CD4-positive, alpha-beta T cell (primary cell): ENCODE measurements around the gene SUGP2. TPM values are rescaled to one million over a fixed set of nuclear protein-coding genes. Genes with fewer than 3 reads are reported as not detected.
A peak's percentile ranks its signal among the peaks of the same experiment; 100 is the strongest.

Source experiments
- ATAC-seq: fragments of 200-7000 bp; cut with Tn5 transposase; one replicate; pipeline ENCODE4 v1.10.0; 2022; ENCODE audit warnings: mild to moderate bottlenecking; ENCODE audit not compliant: poor library complexity
- CTCF ChIA-PET: fragments of 350-600 bp; sonication (Branson Sonifier 250); formaldehyde crosslinking; loops from one replicate; lab custom pipeline; 2021; ENCODE audit warnings: antibody characterized with exemption, inconsistent platforms; lab: Charles Lee
- POLR2A ChIA-PET: fragments of 350-600 bp; sonication (Branson Sonifier 250); formaldehyde crosslinking; loops from one replicate; lab custom pipeline; 2021; ENCODE audit warnings: antibody characterized with exemption, inconsistent platforms; lab: Charles Lee
- DNase-seq, 14 experiments: peaks; one replicate each; pipeline ENCODE4 v3.0.0-alpha.2; 2013 to 2020; ENCODE audit warnings: mixed read lengths in 2 of 14
- H3K27ac ChIP-seq, 2 donors: one replicate each; pipeline versions ENCODE4 v1.5.1 to v1.7.0; 2013; ENCODE audit warnings: low read length in 2 of 2, low read depth in 1 of 2, mild to moderate bottlenecking in 1 of 2
- H3K27me3 ChIP-seq, 2 experiments: 1 replicate in 1 of 2; 2 replicates in 1 of 2; pipeline versions ENCODE4 v1.6.1 to v1.7.0; 2013; ENCODE audit warnings: low read length in 2 of 2, control low read depth in 1 of 2, mild to moderate bottlenecking in 1 of 2, moderate library complexity in 1 of 2; ENCODE audit not compliant: insufficient read depth in 2 of 2, control insufficient read depth in 1 of 2
- H3K36me3 ChIP-seq: one replicate; pipeline ENCODE4 v1.6.1; 2013; ENCODE audit warnings: low read length, control low read depth; ENCODE audit not compliant: insufficient read depth
- H3K4me1 ChIP-seq: one replicate; pipeline ENCODE4 v1.6.1; 2013; ENCODE audit warnings: low read length, control low read depth; ENCODE audit not compliant: insufficient read depth
- H3K4me3 ChIP-seq: one replicate; pipeline ENCODE4 v1.5.1; 2013; ENCODE audit warnings: mild to moderate bottlenecking, low read length, moderate library complexity
- H3K9me3 ChIP-seq, 2 experiments: 1 replicate in 1 of 2; 2 replicates in 1 of 2; pipeline versions ENCODE4 v1.6.1 to v1.7.0; 2013; ENCODE audit warnings: low read length in 2 of 2, mild to moderate bottlenecking in 2 of 2, control low read depth in 1 of 2, moderate library complexity in 1 of 2; ENCODE audit not compliant: control insufficient read depth in 1 of 2, insufficient read depth in 1 of 2
- H3K27ac Mint-ChIP-seq: one replicate; pipeline ENCODE4 v1.8.0; 2020; ENCODE audit warnings: mixed read lengths
- H3K27me3 Mint-ChIP-seq: one replicate; pipeline ENCODE4 v1.8.0; 2021; ENCODE audit warnings: mixed read lengths
- H3K36me3 Mint-ChIP-seq: one replicate; pipeline ENCODE4 v1.8.0; 2021; ENCODE audit warnings: low read depth, mixed read lengths
- H3K4me1 Mint-ChIP-seq: one replicate; pipeline ENCODE4 v1.8.0; 2021; ENCODE audit warnings: low read depth, mixed read lengths
- H3K4me3 Mint-ChIP-seq: one replicate; pipeline ENCODE4 v1.8.0; 2020; ENCODE audit warnings: mild to moderate bottlenecking, mixed read lengths
- H3K9me3 Mint-ChIP-seq: one replicate; pipeline ENCODE4 v1.8.0; 2020; ENCODE audit warnings: mixed read lengths
- CTCF ChIP-seq: fragments of 200-600 bp; IDR thresholded peaks from one replicate; pipeline ENCODE4 v1.8.0; 2022; ENCODE audit warnings: antibody characterized with exemption, mild to moderate bottlenecking
- intact Hi-C, 2 experiments: fragments of 100-400 bp; cut with DNase I in 1 of 2; cut with micrococcal nuclease in 1 of 2; formaldehyde crosslinking; loops; one replicate each; pipeline versions ENCODE4 v1.15.1 to v1.9.0; 2023 to 2025; cut with DNase I, micrococcal nuclease
- total RNA-seq, 174 experiments: library from RNA in 2 of 174; stranded (reverse) in 2 of 174; gene quantifications; one replicate each; pipeline ENCODE4 v1.2.3 and lab custom pipeline; 2021 to 2026

SUGP2 gene
- total RNA-seq, 2 experiments from 2014 or later = 106 to 110 TPM

- TF ChIP-seq CTCF = no peak
- Histone ChIP-seq H3K9me3 (peaks cover 0 to 7% of the 10 kb centered on the region in 2 experiments), H3K36me3 (no peaks in the 10 kb centered on the region), H3K4me3 (no peak overlapping the region), H3K27ac (no peak overlapping the region), H3K27me3 (no peaks in the 10 kb centered on the region), H3K4me1 (peaks cover 23% of the 10 kb centered on the region)
- no peaks in the 10 kb centered on the region for H3K9me3 Mint-ChIP-seq
- DNase-seq (no peak), ATAC-seq (no peak)
- no peaks in the 10 kb centered on the region for H3K36me3 Mint-ChIP-seq
- no peak overlapping the region for H3K4me3 Mint-ChIP-seq
- POLR2A ChIA-PET = no interaction called here
- CTCF ChIA-PET = no interaction called here
- H3K27me3 Mint-ChIP-seq = peaks cover 11% of the 10 kb centered on the region
- no peaks in the 10 kb centered on the region for H3K4me1 Mint-ChIP-seq
- intact Hi-C loops = no loop called here
- H3K27ac Mint-ChIP-seq = no peak overlapping the region
These were observed 85.0 kb downstream of the SUGP2 start for GRCh38 chr19:18948075-18948975.

- POLR2A ChIA-PET = no interaction called here
- H3K4me1 ChIP-seq = peaks cover 23% of the 10 kb centered on the region
- ATAC-seq = no peak
- Mint-ChIP-seq H3K4me1 (no peaks in the 10 kb centered on the region), H3K27ac (no peak overlapping the region), H3K27me3 (peaks cover 23% of the 10 kb centered on the region), H3K36me3 (no peaks in the 10 kb centered on the region), H3K9me3 (no peaks in the 10 kb centered on the region), H3K4me3 (no peak overlapping the region)
- H3K9me3 ChIP-seq = peaks cover 0 to 7% of the 10 kb centered on the region in 2 experiments
- intact Hi-C loops = no loop called here
- CTCF ChIA-PET = no interaction called here
- peaks cover 2 to 3% of the 10 kb centered on the region in 2 experiments for H3K27me3 ChIP-seq
- DNase-seq = peak in 1 of 14 experiments; percentile 15
- no peak for TF ChIP-seq CTCF
- no peak overlapping the region for H3K4me3 ChIP-seq
- no peak overlapping the region for H3K27ac ChIP-seq
- no peaks in the 10 kb centered on the region for H3K36me3 ChIP-seq
These were observed 86.4 kb downstream of the SUGP2 start for GRCh38 chr19:18946918-18947317.

GRCh38 chr19:18946335-18946734, 87.0 kb downstream of the SUGP2 start:
- Mint-ChIP-seq H3K4me3 (no peak overlapping the region), H3K9me3 (no peaks in the 10 kb centered on the region), H3K27ac (no peak overlapping the region), H3K36me3 (no peaks in the 10 kb centered on the region), H3K4me1 (no peaks in the 10 kb centered on the region), H3K27me3 (peaks cover 28% of the 10 kb centered on the region)
- ChIA-PET CTCF (no interaction called here), POLR2A (no interaction called here)
- H3K4me1 ChIP-seq = peaks cover 28% of the 10 kb centered on the region
- peaks cover 0 to 7% of the 10 kb centered on the region in 2 experiments for H3K9me3 ChIP-seq
- H3K36me3 ChIP-seq = no peaks in the 10 kb centered on the region
- no peak overlapping the region for H3K4me3 ChIP-seq
- H3K27ac ChIP-seq = no peak overlapping the region
- no peak for ATAC-seq
- DNase-seq = no peak
- peaks cover 4 to 9% of the 10 kb centered on the region in 2 experiments for H3K27me3 ChIP-seq
- TF ChIP-seq CTCF = no peak
- intact Hi-C loops = no loop called here
